T-helper 9 cell (primary cell): ENCODE data around the gene UQCC2.

Experiments
- DNase-seq: peaks from one replicate; pipeline ENCODE4 v3.0.0-alpha.2; 2020

The UQCC2 gene

DNA sequence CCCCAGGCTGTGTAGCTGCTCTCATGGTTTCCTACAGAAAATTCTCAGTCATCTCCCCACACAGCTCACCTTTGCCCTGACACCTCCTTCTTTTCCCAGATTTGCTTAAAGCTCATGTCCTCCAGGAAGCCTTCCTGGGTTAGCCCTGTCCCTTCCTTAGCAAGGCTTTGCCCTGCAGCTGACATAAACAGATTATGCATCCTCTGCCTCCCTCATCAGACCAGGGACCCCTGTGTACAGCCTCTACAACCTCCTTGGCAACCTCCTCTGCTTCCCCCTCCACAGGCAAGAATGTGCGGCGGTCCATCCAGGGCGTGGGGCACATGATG lies 39.8 kb downstream of the UQCC2 start:
- DNase-seq: no peak

GRCh38 chr6:33670971-33671743 lies 40.3 kb downstream of the UQCC2 start:
- no peak for DNase-seq

GRCh38 chr6:33670086-33670660 lies 41.3 kb downstream of the UQCC2 start:
- no peak for DNase-seq

DNA sequence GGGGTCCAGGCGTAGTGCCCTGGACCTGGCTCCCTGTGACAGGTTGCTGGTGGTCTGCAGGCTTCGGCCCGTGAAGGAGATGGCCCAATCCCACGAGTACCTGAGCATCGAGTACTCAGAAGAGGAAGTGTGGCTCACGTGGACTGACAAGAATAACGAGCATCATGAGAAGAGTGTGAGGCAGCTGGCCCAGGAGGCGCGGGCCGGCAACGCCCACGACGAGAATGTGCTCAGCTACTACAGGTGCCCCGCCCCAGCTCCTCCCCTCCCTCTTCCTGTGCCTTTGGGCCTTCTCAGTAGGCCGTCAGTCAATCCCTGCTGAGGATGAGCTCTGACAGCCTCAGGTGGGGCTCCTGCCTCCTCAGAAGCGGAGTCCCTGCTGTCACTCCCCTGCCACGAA lies 42.6 kb downstream of the UQCC2 start:
- peak; percentile 37 for DNase-seq

DNA sequence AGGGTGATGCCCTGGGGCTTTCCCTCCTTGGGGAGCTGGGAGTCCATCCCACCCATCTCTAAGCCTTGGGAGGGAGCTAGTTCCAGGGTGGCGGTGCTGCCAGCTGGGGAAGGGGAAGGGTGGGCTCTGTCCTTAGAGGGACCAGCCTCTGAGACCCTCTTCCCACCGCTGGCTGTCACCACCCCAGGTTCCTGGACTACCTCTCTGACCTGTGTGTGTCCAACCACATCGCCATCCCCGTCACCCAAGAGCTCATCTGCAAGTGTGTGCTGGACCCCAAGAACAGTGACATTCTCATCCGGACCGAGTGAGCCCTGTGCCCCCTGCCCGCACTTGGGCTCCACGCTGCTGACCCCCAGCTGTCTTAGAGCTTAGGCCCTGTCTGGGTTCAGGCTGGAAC lies 43.2 kb downstream of the UQCC2 start:
- DNase-seq: no peak

DNA sequence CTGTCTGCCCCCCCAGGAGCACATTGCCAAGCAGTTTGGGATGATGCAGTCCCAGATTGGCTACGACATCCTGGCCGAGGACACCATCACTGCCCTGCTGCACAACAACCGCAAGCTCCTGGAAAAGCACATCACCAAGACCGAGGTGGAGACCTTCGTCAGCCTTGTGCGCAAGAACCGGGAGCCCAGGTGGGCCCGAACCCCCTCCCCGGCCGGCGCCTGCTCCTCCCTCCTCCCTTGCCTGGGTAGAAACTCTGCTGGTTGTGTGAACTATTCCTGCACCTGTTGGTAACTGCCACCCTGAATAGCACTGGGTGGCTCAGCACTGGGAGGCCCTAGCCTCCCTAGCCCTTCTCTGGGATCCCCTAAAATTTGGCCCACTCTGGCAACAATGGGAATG lies 43.7 kb downstream of the UQCC2 start:
- DNase-seq: no peak

DNA sequence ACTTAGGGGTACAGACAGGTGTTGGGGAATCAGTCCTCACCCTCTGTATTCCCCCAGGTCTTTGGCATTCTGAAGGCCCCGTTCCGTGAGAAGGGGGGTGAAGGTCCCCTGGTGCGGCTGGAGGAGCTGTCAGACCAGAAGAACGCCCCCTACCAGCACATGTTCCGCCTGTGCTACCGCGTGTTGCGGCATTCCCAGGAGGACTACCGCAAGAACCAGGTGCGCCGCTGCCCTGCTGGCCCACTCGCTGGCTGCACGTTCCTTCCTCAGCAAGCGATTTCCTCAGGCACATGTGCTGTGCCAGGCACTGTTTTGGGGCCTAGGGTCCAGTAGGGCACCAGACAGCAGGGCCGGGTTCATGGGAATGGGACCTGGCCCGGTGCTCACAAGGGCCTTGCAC lies 44.4 kb downstream of the UQCC2 start:
- no peak for DNase-seq

- no peak for DNase-seq
Measured at GRCh38 chr6:33665957-33666356, 45.5 kb downstream of the UQCC2 start.

DNA sequence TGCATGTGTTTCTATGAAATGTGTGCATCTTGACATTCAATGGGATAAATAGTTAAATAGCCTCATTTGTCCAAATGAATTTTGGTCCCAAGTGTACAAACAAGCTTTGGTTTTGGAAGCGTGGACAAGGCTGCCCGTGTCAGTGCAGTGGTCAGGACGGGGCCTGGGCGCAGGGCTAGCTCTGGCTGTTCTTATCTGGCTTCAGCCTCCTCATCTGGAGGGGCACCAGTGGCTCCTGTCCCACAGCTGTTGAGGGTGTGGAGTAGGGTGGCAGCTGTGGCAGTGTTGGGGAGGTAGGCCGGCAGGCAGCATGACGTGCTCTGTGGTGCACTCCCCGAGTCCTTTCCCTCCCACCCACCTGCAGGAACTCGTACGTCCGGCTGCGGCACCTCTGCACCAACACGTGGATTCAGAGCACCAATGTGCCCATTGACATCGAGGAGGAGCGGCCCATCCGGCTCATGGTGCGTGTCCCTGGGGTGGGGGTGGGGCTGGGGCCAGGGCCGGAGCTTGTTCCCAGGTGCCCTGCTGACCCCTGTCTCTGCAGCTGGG lies 46.9 kb downstream of the UQCC2 start:
- DNase-seq: no peak

DNA sequence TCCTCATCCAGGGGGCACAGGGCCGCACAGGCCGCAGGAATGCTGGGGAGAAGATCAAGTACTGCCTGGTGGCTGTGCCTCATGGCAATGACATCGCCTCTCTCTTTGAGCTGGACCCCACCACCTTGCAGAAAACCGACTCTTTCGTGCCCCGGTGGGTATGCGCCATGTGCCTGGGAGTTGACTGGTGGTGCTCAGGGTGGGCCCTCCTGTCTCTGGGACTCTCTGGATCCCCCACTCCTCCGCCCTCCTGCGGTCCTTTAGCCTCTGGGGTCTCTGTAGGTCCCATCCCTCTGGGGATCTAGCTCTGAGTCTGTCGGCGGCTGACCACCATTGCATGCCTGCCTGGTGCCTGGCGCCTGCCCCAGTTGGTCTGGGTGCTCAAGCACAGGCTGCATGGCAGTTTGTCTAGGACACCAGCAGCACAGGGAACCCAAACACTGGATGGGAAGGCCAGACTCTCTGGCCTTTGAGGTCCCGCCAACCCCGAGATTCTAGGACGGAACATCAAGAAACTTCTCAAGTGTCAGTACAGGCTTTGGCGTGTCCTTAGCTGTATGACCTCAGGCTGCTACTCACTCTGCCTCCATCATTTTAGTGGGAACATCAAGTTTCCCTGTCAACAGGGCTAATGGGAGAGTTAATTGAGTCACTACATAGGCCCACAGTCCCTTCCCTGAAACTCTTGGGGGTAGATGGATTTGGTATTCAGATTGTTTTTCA lies 47.6 kb downstream of the UQCC2 start:
- no peak for DNase-seq

- DNase-seq: no peak
Measured at GRCh38 chr6:33663028-33663427, 48.5 kb downstream of the UQCC2 start.

GRCh38 chr6:33662318-33662717 lies 49.2 kb downstream of the UQCC2 start:
- DNase-seq: no peak

- DNase-seq: no peak
Measured at GRCh38 chr6:33661106-33661838, 50.2 kb downstream of the UQCC2 start.

DNA sequence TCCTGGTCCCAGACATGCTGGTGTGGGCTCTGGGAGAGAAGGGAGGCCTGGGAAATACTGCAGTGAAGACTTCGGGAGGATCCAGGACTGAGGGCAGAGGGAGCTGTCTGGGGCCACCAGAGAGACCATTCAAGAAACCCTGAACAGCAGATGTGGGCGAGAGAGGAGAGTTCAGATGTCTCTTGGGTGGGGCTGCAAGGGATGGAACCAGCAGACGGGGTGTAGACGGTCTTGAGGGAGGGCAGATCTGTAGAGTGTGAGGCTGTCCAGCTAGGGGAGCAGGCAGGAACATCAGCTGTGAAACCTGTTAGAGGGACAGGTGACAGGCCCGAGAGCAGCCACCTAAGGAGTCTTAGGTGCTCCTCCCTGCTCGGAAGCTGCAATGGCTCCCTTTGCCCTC lies 51.5 kb downstream of the UQCC2 start:
- DNase-seq: no peak

GRCh38 chr6:33658982-33659689 lies 52.4 kb downstream of the UQCC2 start:
- DNase-seq: no peak

- no peak for DNase-seq
Measured at GRCh38 chr6:33656844-33657243, 54.7 kb downstream of the UQCC2 start.

DNA sequence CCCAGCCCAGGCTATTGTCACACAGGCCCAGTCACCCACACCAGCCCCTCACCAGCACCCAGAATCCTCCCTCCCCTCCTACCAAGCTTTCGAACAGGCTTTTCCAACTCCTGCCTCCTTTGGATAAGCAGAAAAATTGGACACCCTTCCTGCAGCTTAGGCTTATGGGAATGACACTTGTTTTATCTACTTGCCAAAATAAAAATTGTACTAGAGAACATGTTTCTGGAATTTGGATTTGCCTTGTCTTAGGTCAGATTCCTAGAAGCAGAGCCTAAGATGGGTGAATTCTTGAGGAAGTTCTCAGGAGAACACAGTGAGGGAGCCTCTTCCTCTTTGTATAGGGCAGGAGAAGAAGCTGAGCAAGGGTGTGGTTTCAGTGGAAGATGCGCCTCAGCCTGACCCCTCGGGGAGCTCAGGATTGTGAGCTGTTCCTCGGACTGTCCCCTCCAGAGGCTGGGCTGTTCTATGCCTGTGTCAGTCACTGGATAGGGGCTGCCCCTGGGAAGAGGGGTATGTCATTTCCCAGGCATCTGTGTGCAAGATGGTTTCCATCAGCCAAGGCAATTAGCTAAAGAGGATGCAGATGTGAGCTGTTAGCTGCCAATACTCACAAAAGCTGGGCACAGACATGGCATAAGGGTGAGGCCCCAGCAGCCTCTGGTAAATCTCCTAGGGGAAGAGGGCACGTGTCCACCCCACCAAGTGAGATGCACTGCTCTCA lies 56.5 kb downstream of the UQCC2 start:
- no peak for DNase-seq

- no peak for DNase-seq
Measured at GRCh38 chr6:33652002-33652401, 59.5 kb downstream of the UQCC2 start.

DNA sequence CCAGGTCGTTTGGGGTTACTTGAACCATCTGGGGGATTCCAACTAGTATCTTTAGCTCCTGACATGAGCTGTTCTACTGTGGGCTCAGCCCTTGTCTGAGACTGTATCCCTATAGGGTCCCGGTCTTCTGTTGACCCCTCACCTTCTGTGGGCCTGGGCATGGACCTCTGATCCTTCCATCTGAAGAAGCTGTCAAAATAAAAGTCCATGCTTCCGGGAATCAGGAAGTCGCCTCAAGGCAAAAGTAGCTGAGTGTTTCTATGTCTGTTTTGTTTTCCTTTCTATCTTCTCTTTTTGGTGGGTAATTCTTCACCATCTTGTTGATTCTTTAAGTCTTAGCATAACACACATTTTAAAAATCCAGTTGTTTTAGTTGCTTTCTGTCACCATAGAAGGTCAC lies 60.1 kb downstream of the UQCC2 start:
- DNase-seq: no peak
